ENCODE measurements around the gene RNF208. TPM values are rescaled to one million over a fixed set of nuclear protein-coding genes. Genes with fewer than 3 reads are reported as not detected.
"Not testable (repeated sequence)": the region's sequence is repeated elsewhere in the genome, so short reads cannot be mapped to it uniquely, and the experiment has no call there.

Gene RNF208
- total RNA-seq, 2 donors from 2014 or later, result 6.6 to 10.3 TPM

- H3K27me3 Mint-ChIP-seq (ENCODE audit: low read depth), result no peaks in the 10 kb centered on the region
- H3K36me3 Mint-ChIP-seq (ENCODE audit: insufficient read depth in 2 of 2), result peaks cover 9 to 11% of the 10 kb centered on the region in 2 donors
- H3K9me3 Mint-ChIP-seq, result no peaks in the 10 kb centered on the region
- ATAC-seq (replicated peaks in 1 of 2) (peak; percentile 70 to 75), DNase-seq (peak; percentile 97 to 98)
- peaks cover 32% of the 10 kb centered on the region for H3K4me1 Mint-ChIP-seq (ENCODE audit: low read depth)
- peak within 1 kb of the TSS; percentile 88 to 91 for H3K4me3 Mint-ChIP-seq
- H3K27ac Mint-ChIP-seq, result peak within 1 kb of the TSS; percentile 97
Observed at GRCh38 chr9:137240841-137241489, 18.9 kb upstream of the RNF208 start, which contains the start of gene TUBB4B. TSS of gene TUBB4B (plus strand) at chr9:137241287. CDS start at chr9:137241361, 74 bp downstream.

- Mint-ChIP-seq H3K36me3 (ENCODE audit: insufficient read depth in 2 of 2) (peaks cover 9 to 11% of the 10 kb centered on the region in 2 donors), H3K27ac (no peak overlapping the region), H3K9me3 (no peaks in the 10 kb centered on the region), H3K27me3 (ENCODE audit: low read depth) (no peaks in the 10 kb centered on the region), H3K4me1 (ENCODE audit: low read depth) (peaks cover 32% of the 10 kb centered on the region), H3K4me3 (peak overlapping the region; percentile 78 to 91)
- DNase-seq (peak; percentile 74 to 79), ATAC-seq (replicated peaks in 1 of 2) (peak; percentile 31 to 36)
Observed at GRCh38 chr9:137240318-137240840, 18.3 kb upstream of the RNF208 start.

- H3K4me1 Mint-ChIP-seq (ENCODE audit: low read depth), result peaks cover 32% of the 10 kb centered on the region
- H3K4me3 Mint-ChIP-seq, result peak overlapping the region; percentile 78 to 91
- not testable (repeated sequence) for DNase-seq; ATAC-seq (replicated peaks in 1 of 2); H3K27me3 Mint-ChIP-seq (ENCODE audit: low read depth); H3K9me3 Mint-ChIP-seq
- peak overlapping the region; percentile 73 for H3K27ac Mint-ChIP-seq
- peaks cover 9 to 11% of the 10 kb centered on the region in 2 donors for H3K36me3 Mint-ChIP-seq (ENCODE audit: insufficient read depth in 2 of 2)
Observed at GRCh38 chr9:137239541-137240200, 17.6 kb upstream of the RNF208 start.

GRCh38 chr9:137237759-137238726 is 16.0 kb upstream of the RNF208 start:
- no peak for DNase-seq

GRCh38 chr9:137236936-137237421 is 14.9 kb upstream of the RNF208 start:
- no peak for ATAC-seq (replicated peaks in 1 of 2)
- Mint-ChIP-seq H3K27me3 (ENCODE audit: low read depth) (no peaks in the 10 kb centered on the region), H3K9me3 (no peaks in the 10 kb centered on the region), H3K27ac (no peak overlapping the region), H3K4me3 (peak overlapping the region; percentile 43 to 52), H3K4me1 (ENCODE audit: low read depth) (peaks cover 7% of the 10 kb centered on the region), H3K36me3 (ENCODE audit: insufficient read depth in 2 of 2) (peaks cover 0 to 4% of the 10 kb centered on the region in 2 donors)
- DNase-seq, result no peak

More at GRCh38 chr9:137237759-137238726, 16.0 kb upstream of the RNF208 start:
- Mint-ChIP-seq H3K4me1 (ENCODE audit: low read depth) (peaks cover 18% of the 10 kb centered on the region), H3K36me3 (ENCODE audit: insufficient read depth in 2 of 2) (peaks cover 8 to 9% of the 10 kb centered on the region in 2 donors), H3K27me3 (ENCODE audit: low read depth) (no peaks in the 10 kb centered on the region), H3K27ac (no peak overlapping the region), H3K9me3 (no peaks in the 10 kb centered on the region), H3K4me3 (peak overlapping the region; percentile 18 to 91)
- no peak for ATAC-seq (replicated peaks in 1 of 2)

- Mint-ChIP-seq H3K27me3 (ENCODE audit: low read depth) (no peaks in the 10 kb centered on the region), H3K4me1 (ENCODE audit: low read depth) (peaks cover 7% of the 10 kb centered on the region), H3K27ac (no peak overlapping the region), H3K9me3 (no peaks in the 10 kb centered on the region), H3K4me3 (peak overlapping the region; percentile 43 to 52), H3K36me3 (ENCODE audit: insufficient read depth in 2 of 2) (peaks cover 0 to 4% of the 10 kb centered on the region in 2 donors)
- DNase-seq (peak; percentile 93 to 94), ATAC-seq (replicated peaks in 1 of 2) (peak; percentile 26 to 35)
Observed at GRCh38 chr9:137236238-137236935, 14.3 kb upstream of the RNF208 start.

- DNase-seq (no peak), ATAC-seq (replicated peaks in 1 of 2) (no peak)
- H3K27ac Mint-ChIP-seq, result no peak overlapping the region
- no peaks in the 10 kb centered on the region for H3K36me3 Mint-ChIP-seq (ENCODE audit: insufficient read depth in 2 of 2)
- H3K4me3 Mint-ChIP-seq, result no peak overlapping the region
- H3K27me3 Mint-ChIP-seq (ENCODE audit: low read depth), result no peaks in the 10 kb centered on the region
- H3K9me3 Mint-ChIP-seq, result no peaks in the 10 kb centered on the region
- peaks cover 7% of the 10 kb centered on the region for H3K4me1 Mint-ChIP-seq (ENCODE audit: low read depth)
Observed at GRCh38 chr9:137235424-137236237, 13.6 kb upstream of the RNF208 start.

- Mint-ChIP-seq H3K36me3 (ENCODE audit: insufficient read depth in 2 of 2) (no peaks in the 10 kb centered on the region), H3K4me3 (no peak overlapping the region), H3K4me1 (ENCODE audit: low read depth) (peaks cover 7% of the 10 kb centered on the region), H3K27ac (no peak overlapping the region), H3K9me3 (no peaks in the 10 kb centered on the region), H3K27me3 (ENCODE audit: low read depth) (no peaks in the 10 kb centered on the region)
- DNase-seq (no peak), ATAC-seq (replicated peaks in 1 of 2) (no peak)
Observed at GRCh38 chr9:137234758-137235423, 12.9 kb upstream of the RNF208 start.

GRCh38 chr9:137234055-137234697 is 12.1 kb upstream of the RNF208 start:
- H3K9me3 Mint-ChIP-seq, result no peaks in the 10 kb centered on the region
- no peaks in the 10 kb centered on the region for H3K36me3 Mint-ChIP-seq (ENCODE audit: insufficient read depth in 2 of 2)
- no peak overlapping the region for H3K27ac Mint-ChIP-seq
- DNase-seq (no peak), ATAC-seq (replicated peaks in 1 of 2) (no peak)
- H3K4me3 Mint-ChIP-seq, result no peak overlapping the region
- H3K27me3 Mint-ChIP-seq (ENCODE audit: low read depth), result no peaks in the 10 kb centered on the region
- peaks cover 6% of the 10 kb centered on the region for H3K4me1 Mint-ChIP-seq (ENCODE audit: low read depth)

GRCh38 chr9:137233143-137233980 is 11.3 kb upstream of the RNF208 start:
- no peaks in the 10 kb centered on the region for H3K4me1 Mint-ChIP-seq (ENCODE audit: low read depth)
- no peak overlapping the region for H3K4me3 Mint-ChIP-seq
- no peaks in the 10 kb centered on the region for H3K27me3 Mint-ChIP-seq (ENCODE audit: low read depth)
- no peaks in the 10 kb centered on the region for H3K9me3 Mint-ChIP-seq
- DNase-seq (no peak), ATAC-seq (replicated peaks in 1 of 2) (no peak)
- H3K36me3 Mint-ChIP-seq (ENCODE audit: insufficient read depth in 2 of 2), result no peaks in the 10 kb centered on the region
- H3K27ac Mint-ChIP-seq, result no peak overlapping the region

All from activated T-cell treated with anti-CD3 and anti-CD28 coated beads, Interleukin-2, amount 50 U/mL, for 72 hours (primary cell).